SK-N-SH (cell line): Measurements from ENCODE around the gene CTRB1. TPM values are rescaled to one million over a fixed set of nuclear protein-coding genes. Genes with fewer than 3 reads are reported as not detected.
A peak's percentile ranks its signal among the peaks of the same experiment; 100 is the strongest.
"Not testable (repeated sequence)": the region's sequence is repeated elsewhere in the genome, so short reads cannot be mapped to it uniquely, and the experiment has no call there.

Experiments used
- CTCF ChIA-PET: fragments of 300-600, 350-600 bp; formaldehyde crosslinking; extraction: SDS; loops from one replicate; lab custom pipeline; 2021; lab: Yijun Ruan, JAX
- POLR2A ChIA-PET: fragments of 350-600 bp; sonication (Branson Sonifier 250); formaldehyde crosslinking; extraction: SDS; loops from one replicate; lab custom pipeline; 2020; ENCODE audit warnings: antibody characterized with exemption, inconsistent platforms; lab: Yijun Ruan, JAX
- DNase-seq: peaks from one replicate; pipeline ENCODE4 v3.0.0; 2012
- H2AFZ ChIP-seq: fragments of 200-600 bp; sonication (generic); 2 replicates; pipeline ENCODE4 v1.8.1; 2016; ENCODE audit warnings: antibody characterized with exemption, mild to moderate bottlenecking, low read depth
- H3F3A ChIP-seq: fragments of 200-600 bp; sonication (generic); replicated peaks from 2 replicates; pipeline ENCODE3; 2016; ENCODE audit warnings: antibody characterized with exemption, mild to moderate bottlenecking; ENCODE audit not compliant: insufficient read depth
- H3K27ac ChIP-seq, 2 experiments: fragments of 200-500 bp in 1 of 2; fragments of 200-600 bp in 1 of 2; sonication (Bioruptor generic) in 1 of 2; sonication (generic), shearing (Covaris generic) in 1 of 2; 2 replicates each; pipeline versions ENCODE4 v1.5.1 to v1.6.1; 2014 to 2016; ENCODE audit warnings: low read depth in 2 of 2, inconsistent platforms in 1 of 2, low read length in 1 of 2, mild to moderate bottlenecking in 1 of 2, mixed read lengths in 1 of 2
- H3K27me3 ChIP-seq: fragments of 200-600 bp; sonication (generic), shearing (Covaris generic); 2 replicates; pipeline ENCODE4 v1.6.1; 2016; ENCODE audit warnings: mixed run types; ENCODE audit not compliant: insufficient read depth
- H3K36me3 ChIP-seq, 2 experiments: fragments of 200-500 bp in 1 of 2; fragments of 200-600 bp in 1 of 2; sonication (Bioruptor generic) in 1 of 2; sonication (generic) in 1 of 2; replicated peaks in 1 of 2; 2 replicates each; pipeline versions ENCODE3 to v1.5.1; 2014 to 2016; ENCODE audit warnings: low read length in 1 of 2, mild to moderate bottlenecking in 1 of 2; ENCODE audit not compliant: insufficient read depth in 2 of 2, control insufficient read depth in 1 of 2
- H3K4me1 ChIP-seq, 2 experiments: fragments of 200-500 bp in 1 of 2; fragments of 200-600 bp in 1 of 2; sonication (Bioruptor generic) in 1 of 2; sonication (generic), shearing (Covaris generic) in 1 of 2; 2 replicates each; pipeline versions ENCODE4 v1.5.1 to v1.6.1; 2014 to 2016; ENCODE audit warnings: low read depth in 1 of 2, low read length in 1 of 2, mixed run types in 1 of 2; ENCODE audit not compliant: insufficient read depth in 2 of 2, control insufficient read depth in 1 of 2
- H3K4me2 ChIP-seq: fragments of 200-600 bp; sonication (generic), shearing (Covaris generic); 2 replicates; pipeline ENCODE4 v1.6.1; 2017; ENCODE audit warnings: mixed run types
- H3K4me3 ChIP-seq, 2 experiments: fragments of 200-500 bp in 1 of 2; fragments of 200-600 bp in 1 of 2; sonication (Bioruptor generic) in 1 of 2; sonication (generic), shearing (Covaris generic) in 1 of 2; 2 replicates each; pipeline versions ENCODE4 v1.5.1 to v1.8.1; 2014 to 2016; ENCODE audit warnings: low read depth in 2 of 2, inconsistent platforms in 1 of 2, low read length in 1 of 2, mild to moderate bottlenecking in 1 of 2, mixed read lengths in 1 of 2, moderate library complexity in 1 of 2
- H3K79me2 ChIP-seq: fragments of 200-600 bp; sonication (generic); 2 replicates; pipeline ENCODE4 v1.8.1; 2017; ENCODE audit warnings: mild to moderate bottlenecking; ENCODE audit not compliant: insufficient read depth
- H3K9ac ChIP-seq: fragments of 200-600 bp; sonication (generic); 2 replicates; pipeline ENCODE4 v1.6.1; 2017; ENCODE audit warnings: mixed run types
- H3K9me2 ChIP-seq: fragments of 200-600 bp; sonication (generic); 2 replicates; pipeline ENCODE4 v1.6.1; 2017; ENCODE audit warnings: mixed run types
- H3K9me3 ChIP-seq: fragments of 200-600 bp; sonication (generic); 2 replicates; pipeline ENCODE4 v1.6.1; 2017; ENCODE audit warnings: mixed run types, mild to moderate bottlenecking, moderate library complexity
- H4K20me1 ChIP-seq: fragments of 200-600 bp; sonication (generic); 2 replicates; pipeline ENCODE4 v1.6.1; 2017; ENCODE audit warnings: mild to moderate bottlenecking, mixed run types; ENCODE audit not compliant: insufficient read depth
- EZH2phosphoT487 ChIP-seq: fragments of 200-600 bp; sonication (generic); IDR thresholded peaks from 2 replicates; pipeline ENCODE4 v1.6.1; 2017; ENCODE audit warnings: low read depth, mixed run types, mild to moderate bottlenecking, antibody characterized with exemption, moderate library complexity, borderline replicate concordance
- GABPA ChIP-seq: IDR thresholded peaks from 2 replicates; pipeline ENCODE4 v1.4.0; 2012; ENCODE audit warnings: low read depth, mild to moderate bottlenecking
- JUND ChIP-seq: IDR thresholded peaks from 2 replicates; pipeline ENCODE4 v1.4.0; 2012
- MXI1 ChIP-seq: IDR thresholded peaks from 2 replicates; pipeline ENCODE4 v1.6.1; 2012; ENCODE audit warnings: mild to moderate bottlenecking, low read depth, low read length, improper control_type of control experiment
- NFIC ChIP-seq: IDR thresholded peaks from 2 replicates; pipeline ENCODE4 v1.4.0; 2012; ENCODE audit warnings: borderline replicate concordance
- PBX3 ChIP-seq: IDR thresholded peaks from 2 replicates; pipeline ENCODE4; 2012
- POLR2AphosphoS5 ChIP-seq: IDR thresholded peaks from 2 replicates; pipeline ENCODE4 v1.6.1; 2012; ENCODE audit warnings: low read depth, low read length
- RCOR1 ChIP-seq: fragments of 150-350 bp; IDR thresholded peaks from 2 replicates; pipeline ENCODE4 v1.6.1; 2017; ENCODE audit warnings: antibody characterized with exemption, low read length
- SMC3 ChIP-seq: IDR thresholded peaks from 2 replicates; pipeline ENCODE4 v1.6.1; 2012; ENCODE audit warnings: low read depth, low read length, improper control_type of control experiment
- USF2 ChIP-seq: fragments of 150-350 bp; IDR thresholded peaks from 2 replicates; pipeline ENCODE4 v1.6.1; 2017; ENCODE audit warnings: antibody characterized with exemption, low read length, low read depth, borderline replicate concordance
- YY1 ChIP-seq: IDR thresholded peaks from 2 replicates; pipeline ENCODE4 v1.4.0; 2012; ENCODE audit warnings: low read depth, mild to moderate bottlenecking
- WGBS: methylation state at CpG from one replicate; pipeline ENCODE4 v1.1.6; 2017; ENCODE audit warnings: low lambda C conversion rate; 5-methylcytosine and 5-hydroxymethylcytosine counted together
- polyA plus RNA-seq, 3 experiments: library from polyadenylated mRNA; depleted of rRNA; stranded (reverse); fragments of >200 nt; gene quantifications; 2 replicates each; pipeline ENCODE4 v1.2.3, GENCODE V29; 2012
- TF ChIP-seq, protein P1 (sequence below): IDR thresholded peaks from 2 replicates; pipeline ENCODE4 v1.6.1; 2012; ENCODE audit warnings: mild to moderate bottlenecking, low read depth, low read length, moderate library complexity
- TF ChIP-seq, protein P2 (sequence below): IDR thresholded peaks from 2 replicates; pipeline ENCODE4 v1.4.0; 2012; ENCODE audit warnings: low read depth, borderline replicate concordance

CTRB1 gene
- polyA plus RNA-seq, 1 of the 3 experiments (the other 2 are of a cell fraction) = not detected

DNA sequence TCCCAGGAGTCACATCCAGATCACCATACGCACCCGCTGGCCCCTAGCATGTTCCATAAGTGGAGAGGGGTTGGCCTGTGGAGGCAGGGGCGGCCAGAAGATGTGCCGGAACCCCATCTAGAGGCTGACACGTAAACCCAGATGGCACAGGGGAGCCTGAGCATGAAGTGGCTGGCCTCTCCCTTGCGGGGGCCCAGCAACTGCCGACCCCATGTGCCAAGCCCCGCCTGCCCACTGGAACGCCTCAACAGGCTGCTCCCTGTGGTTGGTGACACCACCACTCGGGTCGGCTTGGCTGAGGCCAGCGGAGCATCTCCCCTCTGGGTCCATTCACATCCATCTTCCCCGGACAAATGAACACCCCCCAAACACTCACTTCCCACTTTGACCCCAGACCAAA, 23.2 kb downstream of the CTRB1 start:
- H4K20me1 ChIP-seq = peaks cover 35% of the 10 kb centered on the region
- no peaks in the 10 kb centered on the region for H3K27me3 ChIP-seq
- ChIA-PET POLR2A (no interaction called here), CTCF (interaction anchor here (0.7 kb wide), 1 partner anchor 8 kb away, joined by 4 read pairs; no protein-coding TSS in a partner anchor)
- no peak overlapping the region for H3K4me2 ChIP-seq
- H2AFZ ChIP-seq = no peak overlapping the region
- TF ChIP-seq, protein P1, sequence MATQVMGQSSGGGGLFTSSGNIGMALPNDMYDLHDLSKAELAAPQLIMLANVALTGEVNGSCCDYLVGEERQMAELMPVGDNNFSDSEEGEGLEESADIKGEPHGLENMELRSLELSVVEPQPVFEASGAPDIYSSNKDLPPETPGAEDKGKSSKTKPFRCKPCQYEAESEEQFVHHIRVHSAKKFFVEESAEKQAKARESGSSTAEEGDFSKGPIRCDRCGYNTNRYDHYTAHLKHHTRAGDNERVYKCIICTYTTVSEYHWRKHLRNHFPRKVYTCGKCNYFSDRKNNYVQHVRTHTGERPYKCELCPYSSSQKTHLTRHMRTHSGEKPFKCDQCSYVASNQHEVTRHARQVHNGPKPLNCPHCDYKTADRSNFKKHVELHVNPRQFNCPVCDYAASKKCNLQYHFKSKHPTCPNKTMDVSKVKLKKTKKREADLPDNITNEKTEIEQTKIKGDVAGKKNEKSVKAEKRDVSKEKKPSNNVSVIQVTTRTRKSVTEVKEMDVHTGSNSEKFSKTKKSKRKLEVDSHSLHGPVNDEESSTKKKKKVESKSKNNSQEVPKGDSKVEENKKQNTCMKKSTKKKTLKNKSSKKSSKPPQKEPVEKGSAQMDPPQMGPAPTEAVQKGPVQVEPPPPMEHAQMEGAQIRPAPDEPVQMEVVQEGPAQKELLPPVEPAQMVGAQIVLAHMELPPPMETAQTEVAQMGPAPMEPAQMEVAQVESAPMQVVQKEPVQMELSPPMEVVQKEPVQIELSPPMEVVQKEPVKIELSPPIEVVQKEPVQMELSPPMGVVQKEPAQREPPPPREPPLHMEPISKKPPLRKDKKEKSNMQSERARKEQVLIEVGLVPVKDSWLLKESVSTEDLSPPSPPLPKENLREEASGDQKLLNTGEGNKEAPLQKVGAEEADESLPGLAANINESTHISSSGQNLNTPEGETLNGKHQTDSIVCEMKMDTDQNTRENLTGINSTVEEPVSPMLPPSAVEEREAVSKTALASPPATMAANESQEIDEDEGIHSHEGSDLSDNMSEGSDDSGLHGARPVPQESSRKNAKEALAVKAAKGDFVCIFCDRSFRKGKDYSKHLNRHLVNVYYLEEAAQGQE = no peak
- no peak for TF ChIP-seq EZH2phosphoT487
- peaks cover 9 to 40% of the 10 kb centered on the region in 2 experiments for H3K36me3 ChIP-seq
- no peak for DNase-seq
- H3K27ac ChIP-seq = peak overlapping the region; percentile 34 to 43; a peak in 3 of 4 replicates
- no peaks in the 10 kb centered on the region for H3K9me2 ChIP-seq
- H3K9me3 ChIP-seq = no peaks in the 10 kb centered on the region
- 100% methylated on average over 3 of the region's 13 CpGs for WGBS
- peaks cover 38% of the 10 kb centered on the region for H3F3A ChIP-seq
- no peak overlapping the region; the same call in 1 of the 2 replicates for H3K9ac ChIP-seq
- no peak overlapping the region for H3K4me3 ChIP-seq
- H3K4me1 ChIP-seq = peaks cover 61 to 84% of the 10 kb centered on the region in 2 experiments
- H3K79me2 ChIP-seq = peaks cover 98% of the 10 kb centered on the region

GRCh38 chr16:75242436-75243078, 23.8 kb downstream of the CTRB1 start:
- CTCF ChIA-PET = interaction anchor here (1.0 to 1.4 kb wide), 2 partner anchors 12 to 43 kb away, joined by 3 to 4 read pairs; no protein-coding TSS in a partner anchor
- peaks cover 5 to 36% of the 10 kb centered on the region in 2 experiments for H3K36me3 ChIP-seq

DNA sequence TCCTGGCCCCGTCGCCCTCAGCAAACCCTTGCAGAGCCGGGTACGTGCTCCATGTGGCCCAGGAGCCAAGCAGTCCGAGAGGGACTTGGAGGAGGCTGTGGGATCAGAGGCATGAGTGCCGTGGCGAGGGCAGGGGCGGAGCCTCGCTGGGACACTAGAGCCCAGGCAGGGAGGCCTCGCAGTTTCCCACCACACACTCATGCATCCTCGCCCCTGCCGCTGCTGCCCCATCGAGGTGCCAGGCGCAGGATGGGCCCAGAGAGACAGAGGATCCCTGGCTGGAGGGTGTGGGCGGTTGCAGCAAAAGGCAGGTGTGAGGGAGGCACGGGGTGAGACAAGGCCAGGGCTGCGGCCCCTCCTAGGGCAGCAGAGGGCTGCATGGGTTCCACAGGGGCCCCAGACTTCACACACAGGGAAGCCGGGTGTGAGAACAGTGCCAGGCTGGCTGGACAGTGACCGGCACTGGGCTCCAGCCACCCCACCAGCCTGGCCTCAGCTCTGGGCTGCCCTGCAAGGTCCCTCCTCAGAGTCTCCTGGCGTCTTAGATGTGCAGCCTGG, 25.0 kb downstream of the CTRB1 start:
- Histone ChIP-seq H3K4me2 (peak overlapping the region; percentile 81), H3F3A (peaks cover 35% of the 10 kb centered on the region), H2AFZ (no peak overlapping the region), H3K79me2 (peaks cover 98% of the 10 kb centered on the region), H3K9me3 (no peaks in the 10 kb centered on the region), H3K9me2 (no peaks in the 10 kb centered on the region), H3K36me3 (peaks cover 5 to 36% of the 10 kb centered on the region in 2 experiments), H3K27me3 (no peaks in the 10 kb centered on the region), H3K4me1 (peaks cover 67 to 81% of the 10 kb centered on the region in 2 experiments), H3K9ac (peak overlapping the region; percentile 82), H3K27ac (peak overlapping the region; percentile 89 to 98), H4K20me1 (peaks cover 36% of the 10 kb centered on the region), H3K4me3 (no peak overlapping the region)
- no peak for DNase-seq
- ChIA-PET POLR2A (no interaction called here), CTCF (interaction anchor here (1.0 to 5.0 kb wide), 4 partner anchors 9 to 141 kb away, joined by 3 to 35 read pairs (median 4); no protein-coding TSS in a partner anchor)
- WGBS = 83% methylated on average over 13 of the region's 20 CpGs
- no peak for TF ChIP-seq POLR2AphosphoS5
- TF ChIP-seq, protein P2, sequence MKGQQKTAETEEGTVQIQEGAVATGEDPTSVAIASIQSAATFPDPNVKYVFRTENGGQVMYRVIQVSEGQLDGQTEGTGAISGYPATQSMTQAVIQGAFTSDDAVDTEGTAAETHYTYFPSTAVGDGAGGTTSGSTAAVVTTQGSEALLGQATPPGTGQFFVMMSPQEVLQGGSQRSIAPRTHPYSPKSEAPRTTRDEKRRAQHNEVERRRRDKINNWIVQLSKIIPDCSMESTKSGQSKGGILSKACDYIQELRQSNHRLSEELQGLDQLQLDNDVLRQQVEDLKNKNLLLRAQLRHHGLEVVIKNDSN = no peak
- TF ChIP-seq USF2 = no peak
- no peak for TF ChIP-seq SMC3
- no peak for TF ChIP-seq MXI1
- no peak for TF ChIP-seq NFIC
- TF ChIP-seq PBX3 = no peak
- no peak for TF ChIP-seq GABPA
- no peak for TF ChIP-seq YY1
- no peak for TF ChIP-seq RCOR1
- TF ChIP-seq JUND = no peak

More at GRCh38 chr16:75242436-75243078, 23.8 kb downstream of the CTRB1 start:
- H3K27me3 ChIP-seq, DNase-seq, H2AFZ ChIP-seq, H3K4me3 ChIP-seq, H3K9me2 ChIP-seq, H3K9me3 ChIP-seq, POLR2A ChIA-PET, H3K9ac ChIP-seq, H3K4me2 ChIP-seq: not testable (repeated sequence)
- Histone ChIP-seq H3F3A (peaks cover 37% of the 10 kb centered on the region), H3K27ac (peak overlapping the region in 1 of 2 experiments; percentile 98; a peak in 3 of 4 replicates), H3K4me1 (peaks cover 67 to 90% of the 10 kb centered on the region in 2 experiments), H3K79me2 (peaks cover 98% of the 10 kb centered on the region), H4K20me1 (peaks cover 35% of the 10 kb centered on the region)
- 92% methylated on average over 23 of the region's 27 CpGs for WGBS
